SK-N-MC (cell line): ENCODE data around the gene MMS19.

Source experiments
- EZH2 ChIP-seq: fragments of 200-600 bp; sonication (generic); IDR thresholded peaks from one replicate; pipeline ENCODE4 v1.6.1; 2017; ENCODE audit warnings: antibody characterized with exemption
- FOXP2 ChIP-seq: optimal IDR thresholded peaks from 2 replicates; pipeline ENCODE3; 2011; ENCODE audit warnings: mild to moderate bottlenecking, moderate library complexity; ENCODE audit not compliant: insufficient read depth; ENCODE audit errors: extremely low read length, control extremely low read depth
- POLR2AphosphoS5 ChIP-seq: IDR thresholded peaks from 2 replicates; pipeline ENCODE4 v1.6.1; 2012; ENCODE audit warnings: mild to moderate bottlenecking, low read depth, low read length, borderline replicate concordance

GRCh38 chr10:97531401-97531986 is 33.3 kb upstream of the MMS19 start:
- TF ChIP-seq POLR2AphosphoS5 (no peak), EZH2 (no peak), FOXP2 (no peak)
